Activated CD4-positive, alpha-beta T cell treated with anti-CD3 and anti-CD28 coated beads, Interleukin-2, amount 50 U/mL, for 4 hours (primary cell): Measurements from ENCODE around the gene MUS81.
"Not testable (repeated sequence)": the region's sequence is repeated elsewhere in the genome, so short reads cannot be mapped to it uniquely, and the experiment has no call there.

Experiments used
- DNase-seq, 2 experiments: peaks; one replicate each; pipeline ENCODE4 v3.0.0-alpha.2; 2020

Gene MUS81

DNA sequence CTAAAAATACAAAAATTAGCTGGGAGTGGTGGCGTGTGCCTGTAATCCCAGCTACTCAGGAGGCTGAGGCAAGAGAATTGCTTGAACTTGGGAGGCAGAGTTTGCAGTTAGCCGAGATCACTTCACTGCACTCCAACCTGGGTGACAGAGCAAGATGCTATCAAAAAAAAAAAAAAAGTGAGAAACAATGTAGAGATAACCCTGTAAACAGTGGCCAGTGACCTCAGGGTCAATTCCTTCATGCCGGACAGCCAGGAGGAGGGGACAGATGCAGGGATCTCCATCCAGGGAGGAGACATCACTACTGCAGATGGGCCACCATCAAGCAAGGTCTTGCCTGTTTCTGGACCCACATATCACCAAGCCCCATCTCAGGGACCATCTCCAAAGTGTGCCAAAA, 12.5 kb upstream of the MUS81 start:
- DNase-seq: no peak

DNA sequence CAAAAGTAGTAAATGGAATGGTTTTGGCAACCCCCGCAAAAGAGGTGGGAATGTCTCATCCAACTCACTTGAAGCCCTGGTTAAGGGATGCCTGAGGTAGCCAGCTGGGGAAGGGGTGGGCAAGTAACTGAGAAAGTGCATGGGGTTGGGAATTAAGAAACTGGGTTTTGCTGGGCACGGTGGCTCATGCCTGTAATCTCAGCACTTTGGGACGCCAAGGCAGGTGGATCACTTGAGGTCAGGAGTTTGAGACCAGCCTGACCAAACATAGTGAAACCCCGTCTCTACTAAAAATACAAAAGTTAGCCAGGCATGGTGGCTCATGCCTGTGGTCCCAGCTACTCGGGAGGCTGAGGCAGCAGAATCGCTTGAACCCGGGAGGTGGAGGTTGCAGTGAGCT, 11.5 kb upstream of the MUS81 start:
- not testable (repeated sequence) for DNase-seq

DNA sequence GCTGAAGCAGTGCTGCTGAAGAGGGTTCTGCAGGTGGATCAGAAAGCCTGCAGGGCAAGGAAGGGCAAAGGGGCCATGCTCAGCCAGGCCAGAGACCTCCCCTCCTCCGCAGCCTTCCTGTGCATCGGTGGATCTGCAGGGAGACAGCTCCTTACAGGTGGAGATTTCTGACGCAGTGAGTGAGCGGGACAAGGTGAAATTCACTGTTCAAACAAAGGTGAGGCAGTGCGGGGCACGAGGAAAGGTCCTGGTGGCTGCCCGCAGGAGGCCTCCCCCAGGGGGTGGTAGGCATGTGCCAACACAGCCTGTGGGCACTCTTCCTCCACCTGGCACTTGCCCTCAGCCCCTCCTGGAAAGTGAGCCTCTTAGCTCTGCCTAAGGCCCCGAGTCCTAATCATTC, 10.9 kb upstream of the MUS81 start:
- DNase-seq: no peak

DNA sequence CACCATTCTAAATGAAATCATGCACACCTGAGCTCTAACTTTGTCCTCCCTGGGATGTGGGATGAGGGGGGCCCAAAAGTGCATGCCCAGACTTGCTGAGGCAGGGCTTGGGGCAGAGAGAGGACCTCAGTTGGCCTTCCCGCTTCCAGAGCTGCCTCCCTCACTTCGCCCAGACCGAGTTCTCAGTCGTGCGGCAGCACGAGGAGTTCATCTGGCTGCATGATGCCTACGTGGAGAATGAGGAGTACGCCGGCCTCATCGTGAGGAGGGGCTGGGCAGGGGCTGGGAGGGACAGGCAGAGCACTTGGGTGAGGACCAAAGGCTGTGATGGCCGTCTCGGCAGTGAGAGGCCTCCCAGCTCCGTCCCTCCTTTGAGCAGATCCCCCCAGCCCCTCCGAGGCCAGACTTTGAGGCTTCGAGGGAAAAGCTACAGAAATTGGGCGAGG, 10.4 kb upstream of the MUS81 start:
- no peak for DNase-seq

DNA sequence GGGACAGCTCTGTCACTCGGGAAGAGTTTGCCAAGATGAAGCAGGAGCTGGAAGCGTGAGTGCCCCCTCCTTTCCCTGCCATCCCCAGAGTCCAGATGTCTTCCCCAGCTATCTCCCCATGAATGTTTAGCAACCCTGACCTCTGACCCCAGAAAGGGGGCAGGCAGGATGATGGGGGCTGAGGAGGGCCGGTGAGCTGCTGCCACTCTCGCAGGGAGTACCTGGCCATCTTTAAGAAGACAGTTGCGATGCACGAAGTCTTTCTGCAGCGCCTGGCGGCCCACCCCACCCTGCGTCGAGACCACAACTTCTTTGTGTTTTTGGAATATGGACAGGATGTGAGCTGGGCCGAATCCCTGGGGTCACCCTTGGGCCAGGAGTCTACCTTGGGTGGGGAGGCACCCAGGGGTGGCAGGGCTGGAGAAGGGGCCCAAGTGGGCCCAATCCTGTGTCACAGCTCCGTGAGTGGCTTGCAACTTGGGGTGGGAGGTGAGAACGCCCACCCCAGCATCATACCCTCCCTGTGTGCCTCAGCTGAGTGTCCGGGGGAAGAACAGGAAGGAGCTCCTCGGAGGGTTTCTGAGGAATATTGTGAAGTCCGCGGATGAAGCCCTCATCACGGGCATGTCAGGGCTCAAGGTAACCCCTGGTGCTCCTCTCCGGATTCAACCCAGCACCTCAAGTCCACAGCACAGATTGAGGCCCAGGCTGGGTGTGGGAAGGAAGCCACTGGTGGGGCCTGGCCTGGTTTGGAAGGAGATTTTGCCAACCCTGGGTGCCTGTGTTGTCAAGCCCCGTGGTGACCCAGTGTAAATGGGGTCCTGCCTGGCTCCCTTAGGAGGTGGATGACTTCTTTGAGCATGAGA, 9.8 kb upstream of the MUS81 start:
- no peak for DNase-seq

DNA sequence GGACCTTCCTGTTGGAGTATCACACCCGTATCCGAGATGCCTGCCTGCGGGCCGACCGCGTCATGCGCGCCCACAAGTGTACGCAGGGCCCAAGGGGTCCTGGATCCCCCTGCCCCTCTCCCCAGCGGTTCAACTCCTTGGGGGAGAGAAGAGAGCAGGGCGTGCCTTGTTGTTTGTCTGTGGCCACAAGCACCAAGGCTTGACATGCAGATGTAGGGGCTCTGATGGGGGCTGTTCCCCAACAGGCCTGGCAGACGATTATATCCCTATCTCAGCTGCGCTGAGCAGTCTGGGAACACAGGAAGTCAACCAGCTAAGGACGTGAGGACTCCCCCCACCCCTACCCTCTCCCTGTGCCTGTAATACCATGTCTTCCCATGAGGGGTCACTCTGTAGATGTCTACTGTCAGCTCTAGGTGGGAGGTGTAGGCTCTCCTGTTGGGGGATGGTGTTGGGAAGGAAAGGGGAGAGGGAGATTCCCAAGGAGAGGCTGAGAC, 9.1 kb upstream of the MUS81 start:
- no peak for DNase-seq

DNA sequence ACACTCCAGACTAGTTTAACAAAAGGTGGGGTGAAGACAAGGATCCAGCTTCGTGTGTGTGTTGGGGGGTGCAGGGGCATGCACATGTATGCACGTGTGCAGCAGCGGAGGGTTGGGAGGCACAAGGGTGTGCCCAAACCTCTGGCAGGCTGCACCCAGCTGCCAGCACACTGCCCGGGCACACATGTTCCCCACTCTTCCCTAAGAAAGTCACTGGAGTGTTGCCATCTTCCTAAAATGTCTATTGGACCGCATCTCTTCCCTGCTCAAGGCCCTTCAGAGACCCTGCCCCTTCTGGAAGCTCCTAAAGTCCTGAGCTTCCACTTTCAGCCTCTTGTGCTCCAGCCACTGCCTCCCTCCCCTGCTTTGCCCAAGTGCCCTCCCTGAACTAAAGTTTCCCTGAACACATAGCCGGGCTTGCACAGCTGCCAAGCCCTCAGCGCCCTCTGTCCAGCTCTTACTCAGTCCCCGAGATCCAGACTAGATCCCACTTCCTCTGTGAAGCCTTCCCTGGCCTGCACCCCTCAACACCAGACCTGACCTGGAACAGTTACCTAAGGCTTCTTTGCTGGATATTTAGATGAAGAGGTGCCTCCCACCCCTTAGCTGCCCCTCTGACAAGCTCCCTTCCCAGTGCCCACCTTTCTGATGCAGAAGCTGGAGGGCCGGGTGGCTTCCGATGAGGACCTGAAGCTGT, 8.3 kb upstream of the MUS81 start:
- DNase-seq: no peak

DNA sequence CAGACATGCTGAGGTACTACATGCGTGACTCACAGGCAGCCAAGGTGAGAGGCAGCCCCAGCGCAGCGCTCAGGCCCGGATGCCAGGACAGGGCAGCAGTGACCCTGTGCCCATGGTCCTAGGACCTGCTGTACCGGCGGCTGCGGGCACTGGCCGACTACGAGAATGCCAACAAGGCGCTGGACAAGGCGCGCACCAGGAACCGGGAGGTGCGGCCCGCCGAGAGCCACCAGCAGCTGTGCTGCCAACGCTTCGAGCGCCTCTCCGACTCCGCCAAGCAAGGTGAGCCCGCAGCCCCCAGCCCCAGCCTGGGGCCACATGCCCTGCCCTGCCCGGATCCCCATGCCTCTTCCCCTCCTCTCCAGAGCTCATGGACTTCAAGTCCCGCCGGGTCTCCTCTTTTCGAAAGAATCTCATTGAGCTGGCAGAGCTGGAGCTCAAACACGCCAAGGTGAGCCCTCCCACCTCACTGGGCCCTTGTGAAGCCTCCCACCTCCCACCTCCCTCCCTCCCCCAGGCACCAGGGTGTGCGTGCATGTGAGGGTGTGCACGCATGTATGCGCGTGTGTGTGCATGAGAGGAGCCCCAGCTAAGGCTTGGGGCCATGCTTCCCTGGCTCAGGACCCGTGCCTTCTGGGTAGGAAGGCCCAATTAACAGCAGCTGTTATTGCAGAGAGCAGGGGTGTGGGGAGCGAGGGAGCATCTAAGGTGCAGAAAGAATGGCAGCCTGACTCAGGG, 7.6 kb upstream of the MUS81 start:
- DNase-seq: no peak

DNA sequence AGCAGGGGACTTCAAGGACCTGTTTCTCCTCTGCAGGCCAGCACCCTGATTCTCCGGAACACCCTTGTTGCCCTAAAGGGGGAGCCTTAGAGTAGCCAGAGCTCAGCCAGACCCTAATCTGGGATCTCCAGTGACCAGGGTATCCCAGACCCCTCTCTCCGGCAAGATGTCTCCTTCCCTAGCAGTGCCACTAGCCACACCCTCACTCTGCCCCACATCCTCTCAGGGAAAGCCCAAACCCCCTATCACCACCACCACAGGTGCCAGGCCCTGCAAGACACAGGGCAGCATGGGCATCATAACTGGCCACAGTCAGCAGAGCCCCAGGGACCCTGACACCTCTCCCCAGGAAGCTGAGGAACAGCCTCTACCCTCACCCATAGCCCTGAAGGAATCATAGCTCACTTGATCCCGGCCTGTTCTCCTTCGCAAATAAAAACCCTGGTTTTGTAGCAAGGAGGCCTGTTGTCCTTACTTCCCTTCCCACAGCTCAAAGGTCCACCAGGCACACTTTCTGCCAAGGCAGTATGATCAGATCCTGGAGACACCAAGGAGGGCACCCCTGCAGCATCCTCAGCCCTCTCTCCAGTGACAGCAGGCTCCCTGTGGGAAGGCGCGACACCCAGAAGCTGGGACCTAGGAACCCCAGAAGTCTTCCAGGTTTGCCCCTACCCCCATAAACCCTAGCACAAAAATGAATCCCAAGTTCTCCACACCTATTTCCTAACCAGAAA, 6.8 kb upstream of the MUS81 start:
- DNase-seq: no peak

DNA sequence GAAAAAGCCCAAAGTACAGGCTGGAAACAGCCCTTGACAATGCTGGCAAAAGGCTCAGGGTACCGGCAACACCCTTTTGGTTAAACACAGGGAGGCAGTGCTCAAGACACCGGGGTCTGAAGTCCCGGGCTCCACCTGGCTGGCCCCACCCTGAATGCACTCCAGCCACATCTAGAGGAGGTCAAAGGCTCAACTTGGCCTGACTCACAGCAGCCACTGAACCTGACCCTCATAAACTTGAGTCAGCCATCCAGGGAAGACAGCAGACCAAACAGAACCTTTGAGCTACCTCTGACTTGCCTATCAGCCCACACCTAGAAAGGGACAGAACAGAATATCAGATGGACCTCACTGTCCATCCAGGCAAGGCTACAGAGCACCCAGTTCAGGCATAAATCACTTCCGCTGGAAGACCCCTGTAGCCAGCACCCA, 6.1 kb upstream of the MUS81 start:
- no peak for DNase-seq

DNA sequence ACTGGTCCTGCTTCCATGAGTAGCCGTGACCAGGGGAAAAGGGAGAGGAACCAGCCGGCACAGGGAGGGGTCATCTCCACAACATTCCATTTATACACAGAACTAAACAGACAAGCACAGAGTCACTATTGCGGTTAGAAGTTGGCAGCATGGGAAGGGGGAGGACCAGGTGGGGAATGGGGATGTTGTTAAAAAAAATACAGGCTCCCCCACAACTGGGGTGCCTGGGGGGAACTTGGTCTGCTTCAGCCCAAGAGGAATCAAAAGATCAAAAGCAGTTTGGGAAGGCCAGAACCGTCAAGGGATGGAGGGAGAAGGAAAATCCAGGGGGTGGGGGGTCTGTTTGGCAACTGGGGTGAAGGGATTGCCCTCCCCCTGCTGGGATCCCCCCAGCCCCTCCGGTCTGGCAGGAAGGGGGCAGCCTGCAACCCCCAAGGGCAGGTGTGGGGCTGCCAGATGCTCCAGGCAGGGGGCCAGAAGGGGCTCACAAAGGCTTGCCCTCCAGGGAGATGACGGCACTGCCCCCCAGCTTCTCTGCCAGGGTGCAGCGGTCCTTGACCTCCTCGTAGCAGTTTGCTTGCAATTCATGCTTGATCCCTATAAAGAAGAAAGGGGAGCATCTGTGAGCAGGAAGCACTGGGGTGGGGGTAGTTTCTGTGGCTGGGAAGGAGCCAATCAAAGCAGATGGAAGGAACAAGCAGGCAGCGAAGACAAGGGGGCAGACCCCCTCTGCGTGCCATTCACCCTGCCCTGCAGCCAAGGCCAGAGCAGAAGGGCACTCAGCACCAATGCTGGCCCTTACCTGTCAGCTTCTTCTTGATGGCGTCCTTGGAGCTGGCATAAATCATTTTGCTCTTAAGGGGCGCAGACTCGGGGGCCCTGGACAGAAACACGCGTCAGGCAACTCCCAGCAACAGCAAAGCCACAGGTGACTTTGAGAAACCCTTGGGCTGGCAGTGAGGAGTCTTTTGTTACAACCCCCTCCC, 5.1 kb upstream of the MUS81 start:
- DNase-seq: no peak

DNA sequence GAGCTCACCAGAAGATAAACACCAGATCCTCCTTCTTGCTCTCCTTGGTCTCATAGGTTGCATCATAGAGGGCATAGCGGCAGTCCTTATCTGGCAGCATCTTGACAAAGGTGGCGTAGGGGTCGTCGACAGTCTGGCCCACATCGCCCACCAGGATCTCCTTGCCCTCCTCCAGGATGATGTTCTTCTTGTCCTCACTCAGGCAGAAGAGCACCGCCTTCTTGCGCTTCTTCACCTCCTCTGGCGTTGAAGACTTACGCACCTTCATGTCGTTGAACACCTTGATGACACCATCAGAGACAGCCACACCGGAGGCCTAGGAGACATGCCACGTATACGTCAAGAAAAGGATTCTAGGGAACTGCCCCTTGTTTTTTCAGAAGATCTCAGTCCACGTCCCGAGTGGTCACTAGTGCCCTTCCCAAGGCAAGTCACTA, 4.3 kb upstream of the MUS81 start:
- DNase-seq: no peak

DNA sequence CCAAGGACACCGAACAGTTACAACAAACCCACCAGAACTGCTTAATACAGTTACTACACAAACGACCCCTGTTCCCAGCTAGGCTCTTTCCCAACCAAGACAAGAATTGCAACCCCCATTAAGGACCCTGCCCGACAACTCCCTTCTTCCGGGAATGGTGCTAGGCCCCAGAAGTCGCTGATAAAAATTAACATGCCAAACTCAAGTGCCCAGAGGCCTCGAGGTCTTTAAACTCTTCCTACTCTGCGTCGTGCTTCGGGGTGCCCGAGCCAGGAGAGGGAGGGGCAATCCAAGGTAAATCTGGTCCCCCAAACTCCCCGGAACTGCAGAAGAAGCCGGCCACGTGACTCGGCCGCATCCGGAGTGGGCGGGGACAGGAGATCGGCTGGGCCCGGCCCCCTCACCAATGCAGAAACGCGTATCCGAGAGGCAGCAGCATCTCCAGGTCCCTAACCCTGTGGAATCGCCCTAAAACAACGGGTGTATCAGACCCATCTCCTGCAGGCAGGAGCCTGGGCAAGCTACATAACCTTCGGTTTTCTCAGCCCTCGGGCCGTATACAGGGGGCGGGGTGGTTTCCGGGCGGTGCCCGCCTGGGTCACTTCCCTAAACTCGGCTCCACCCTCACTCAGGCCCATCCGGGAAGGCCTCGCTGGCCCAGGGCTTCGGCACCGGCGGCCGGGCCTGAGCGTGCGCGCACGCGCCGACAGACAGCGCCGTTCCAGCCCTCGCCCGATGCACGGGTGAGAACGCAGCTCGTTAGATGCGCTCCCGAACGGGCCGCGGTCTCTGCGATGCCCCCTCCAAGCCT, 3.3 kb upstream of the MUS81 start:
- peak; percentile 73 to 74 for DNase-seq

DNA sequence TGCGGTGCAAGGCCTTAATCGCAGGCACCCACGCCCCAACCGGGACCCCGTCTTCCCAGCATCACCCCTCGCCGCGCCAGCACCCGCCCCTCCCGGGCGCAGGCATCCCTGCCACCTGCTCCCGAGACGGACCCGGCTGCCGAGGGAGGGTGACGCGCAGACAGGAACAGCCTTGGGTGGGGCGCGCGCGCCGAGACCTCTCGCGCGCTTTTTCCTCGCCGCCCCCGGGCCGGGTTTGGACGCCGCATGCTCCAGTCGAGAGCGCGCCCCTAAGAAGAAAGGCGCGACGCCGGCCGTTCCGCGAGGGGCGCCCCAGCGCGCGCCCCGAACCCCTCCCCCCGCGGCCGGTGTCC, 2.8 kb upstream of the MUS81 start:
- DNase-seq: peak; percentile 64 to 66

DNA sequence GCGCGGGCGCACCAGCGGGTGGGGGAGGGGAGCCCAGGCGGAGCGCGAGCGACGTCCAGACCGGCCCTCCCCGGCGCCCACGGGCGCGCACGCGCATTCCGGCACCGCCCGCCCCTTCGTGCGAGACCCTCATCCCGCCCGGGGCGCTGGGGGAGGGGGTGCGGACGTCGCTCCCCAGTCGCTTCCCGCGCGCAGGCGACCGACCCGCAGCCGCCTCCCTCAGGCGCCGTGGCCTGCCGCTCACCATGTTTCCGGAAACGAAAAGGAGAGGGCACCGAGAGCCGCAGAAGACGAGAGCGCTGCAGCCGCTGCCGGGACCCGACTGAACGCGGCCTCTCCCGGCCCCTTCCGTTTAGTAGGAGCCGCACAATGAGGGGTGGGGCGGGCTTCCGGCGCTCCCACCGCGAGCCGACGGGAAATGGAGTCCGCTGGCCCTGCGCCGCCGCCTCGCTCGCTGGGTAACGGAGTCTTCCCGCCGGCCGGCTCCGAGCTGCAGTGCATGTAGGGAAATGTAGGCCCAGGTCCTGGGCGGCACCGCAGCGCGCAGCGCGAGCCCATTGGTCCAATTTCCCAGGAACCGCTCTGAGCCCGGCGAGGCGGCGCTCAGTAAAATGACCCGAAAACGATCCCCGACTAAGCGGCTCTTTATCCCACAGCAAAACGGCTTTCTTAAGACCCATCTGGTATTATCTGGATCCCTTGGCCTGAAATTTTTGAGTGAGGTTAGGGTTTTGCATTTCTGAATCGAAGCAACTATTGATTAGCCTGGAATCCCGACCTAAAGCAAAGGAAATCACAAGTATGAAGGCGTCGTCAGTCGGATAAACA, 2.2 kb upstream of the MUS81 start, which contains the start of gene CFL1:
Gene CFL1 (minus strand): TSS at position 328 of the 828 bp plus-strand sequence. CDS start 81 bp downstream, at position 247.
- DNase-seq: peak; percentile 95 to 97

DNA sequence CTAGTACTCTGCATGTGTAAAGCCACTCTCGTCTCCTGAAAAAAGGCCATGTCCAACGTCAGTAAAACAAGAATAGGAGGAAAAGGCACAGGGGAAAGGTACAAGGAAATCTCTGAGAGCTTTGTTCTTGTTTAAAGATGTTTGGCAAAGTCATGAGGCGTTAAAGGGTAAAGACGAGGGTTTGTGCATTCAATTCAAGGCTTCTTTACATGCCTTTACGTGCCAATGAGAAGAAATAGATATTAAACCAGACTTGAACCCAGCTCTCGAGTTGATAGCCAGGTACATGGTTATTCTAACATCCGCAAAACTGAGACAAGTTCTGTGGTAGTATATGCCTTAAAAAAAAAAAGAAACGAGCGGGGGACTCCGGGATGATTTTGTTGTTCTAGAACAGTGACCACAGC, 1.5 kb upstream of the MUS81 start:
- DNase-seq: no peak

DNA sequence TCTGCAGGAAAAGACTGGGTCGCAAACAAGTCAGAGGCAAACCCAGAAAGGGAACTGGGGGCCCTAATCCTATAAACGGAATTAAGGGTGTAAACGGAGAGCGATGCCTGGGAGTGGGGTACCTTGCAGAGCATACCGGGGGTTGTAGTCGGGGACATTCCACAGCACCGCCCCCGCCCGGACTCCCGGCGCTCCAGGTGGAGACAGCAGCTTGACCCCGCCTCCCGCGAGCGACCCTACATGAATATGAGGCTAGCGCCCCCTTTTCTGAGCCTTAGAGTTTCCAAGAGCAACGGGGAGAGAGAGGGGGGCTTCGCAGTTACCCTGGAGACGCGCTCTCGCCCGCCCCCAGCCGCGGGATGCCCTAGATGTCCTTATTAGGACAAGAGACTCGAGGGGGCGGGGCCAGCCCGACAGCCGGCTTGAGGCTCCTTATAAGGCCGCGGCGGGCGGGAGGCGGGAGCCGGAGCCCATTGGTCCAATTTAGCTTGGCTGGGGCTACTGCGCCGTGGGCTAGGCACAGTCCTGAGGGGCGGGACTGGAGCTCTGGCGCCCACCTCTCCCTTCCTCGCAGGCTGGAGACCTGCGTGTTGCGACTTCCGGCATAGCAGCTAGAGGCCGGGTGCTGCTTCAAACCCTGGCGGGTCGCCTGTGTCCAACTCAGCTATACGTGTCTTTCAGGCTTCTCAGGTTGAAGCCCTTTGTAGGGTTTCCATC, 980 bp upstream of the MUS81 start:
- DNase-seq: peak; percentile 95 to 96

DNA sequence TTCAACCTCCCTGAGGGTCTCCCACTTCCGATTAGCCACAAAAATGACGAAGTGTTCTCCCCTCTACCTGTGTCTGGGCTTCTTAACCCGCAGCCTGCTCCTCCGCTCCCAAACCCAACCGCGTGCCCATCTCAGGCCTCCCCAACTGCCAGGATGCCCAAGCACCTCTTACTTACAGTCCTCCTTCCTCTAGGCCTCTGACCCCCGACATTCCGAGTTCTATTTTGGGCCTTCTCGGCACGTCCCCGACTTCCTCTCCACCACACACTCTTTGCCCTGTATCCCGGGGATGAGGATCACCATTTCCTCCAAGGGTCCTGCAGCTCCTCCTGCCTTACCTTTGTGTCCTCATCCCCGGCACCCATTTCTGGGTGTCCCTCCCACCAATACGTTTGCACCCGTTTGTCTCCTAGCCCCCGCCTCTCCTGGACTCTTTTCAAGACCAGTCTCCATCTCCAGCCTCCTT, 388 bp upstream of the MUS81 start:
- peak in 1 of 2 experiments; percentile 21 for DNase-seq

DNA sequence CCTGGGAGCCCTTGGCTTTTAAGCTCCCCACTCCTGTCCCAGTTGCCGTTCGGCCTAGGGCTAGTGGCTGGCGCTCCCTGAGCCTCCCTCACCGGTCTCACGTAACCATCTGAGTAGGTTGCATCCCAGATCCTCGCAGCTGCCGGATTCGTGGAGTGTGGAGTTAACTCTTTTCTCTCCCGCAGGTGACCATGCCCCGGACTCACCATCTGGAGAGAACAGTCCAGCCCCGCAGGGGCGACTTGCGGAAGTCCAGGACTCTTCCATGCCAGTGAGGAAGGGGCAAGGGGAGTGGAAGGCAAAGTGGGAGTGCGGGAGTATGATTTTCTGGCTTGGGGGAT, 902 bp downstream of the MUS81 start:
- DNase-seq: no peak
